Activated naive CD8-positive, alpha-beta T cell treated with anti-CD3 and anti-CD28 coated beads, Interleukin-2, amount 50 U/mL, for 24 hours (primary cell): ENCODE results near the gene PRDM5.

Experiments used
- ATAC-seq: fragments of 150-1000 bp; cut with Tn5 transposase; one replicate; pipeline ENCODE4 v1.10.0; 2021
- DNase-seq: peaks from one replicate; pipeline ENCODE4 v3.0.0; 2021
- H3K27ac Mint-ChIP-seq: one replicate; pipeline ENCODE4 v1.8.0; 2021; ENCODE audit warnings: mild to moderate bottlenecking, mixed read lengths
- H3K27me3 Mint-ChIP-seq: one replicate; pipeline ENCODE4 v1.8.0; 2021; ENCODE audit warnings: mixed read lengths
- H3K36me3 Mint-ChIP-seq: one replicate; pipeline ENCODE4 v1.8.0; 2021; ENCODE audit warnings: low read depth, mixed read lengths
- H3K4me1 Mint-ChIP-seq: one replicate; pipeline ENCODE4 v1.8.0; 2021; ENCODE audit warnings: mixed read lengths
- H3K4me3 Mint-ChIP-seq: one replicate; pipeline ENCODE4 v1.8.0; 2021; ENCODE audit warnings: mild to moderate bottlenecking, moderate library complexity, mixed read lengths
- H3K9me3 Mint-ChIP-seq: one replicate; pipeline ENCODE4 v1.8.0; 2021; ENCODE audit warnings: mixed read lengths

PRDM5 gene

GRCh38 chr4:120722655-120723054, 199.9 kb downstream of the PRDM5 start:
- Mint-ChIP-seq H3K27ac (no peak overlapping the region), H3K4me3 (no peak overlapping the region), H3K9me3 (no peaks in the 10 kb centered on the region), H3K27me3 (no peaks in the 10 kb centered on the region), H3K4me1 (no peaks in the 10 kb centered on the region), H3K36me3 (no peaks in the 10 kb centered on the region)
- DNase-seq: no peak
- ATAC-seq: no peak

DNA sequence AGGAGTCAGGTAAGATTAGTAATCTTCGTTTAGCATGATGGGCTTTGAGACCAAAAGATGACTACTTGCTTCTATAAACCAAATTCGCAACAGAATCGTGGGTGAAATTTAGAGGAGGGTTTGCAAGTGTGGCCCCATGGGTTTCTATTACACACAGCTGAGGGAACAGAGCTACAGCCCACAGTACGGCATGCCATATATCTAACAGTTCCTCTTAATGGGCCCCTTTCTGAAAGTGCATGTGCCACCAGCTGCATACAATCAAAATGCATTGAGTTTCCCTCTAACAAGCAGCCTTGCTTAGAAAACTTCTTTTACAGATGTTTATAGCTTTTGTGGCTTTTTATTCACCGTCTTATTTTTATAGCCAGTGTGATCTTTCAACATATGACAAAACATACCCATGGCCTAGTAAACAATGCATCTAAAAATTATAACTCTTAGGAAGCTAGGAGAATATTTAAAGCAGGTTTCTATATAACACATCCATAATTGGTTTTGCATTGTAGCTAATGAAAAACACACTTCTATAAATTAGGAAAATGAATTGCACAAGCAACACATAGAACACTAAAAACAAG, 202.1 kb downstream of the PRDM5 start:
- no peak for DNase-seq
- ATAC-seq: no peak
- Mint-ChIP-seq H3K9me3 (no peaks in the 10 kb centered on the region), H3K27me3 (no peaks in the 10 kb centered on the region), H3K4me3 (no peak overlapping the region), H3K27ac (no peak overlapping the region), H3K36me3 (no peaks in the 10 kb centered on the region), H3K4me1 (no peaks in the 10 kb centered on the region)

DNA sequence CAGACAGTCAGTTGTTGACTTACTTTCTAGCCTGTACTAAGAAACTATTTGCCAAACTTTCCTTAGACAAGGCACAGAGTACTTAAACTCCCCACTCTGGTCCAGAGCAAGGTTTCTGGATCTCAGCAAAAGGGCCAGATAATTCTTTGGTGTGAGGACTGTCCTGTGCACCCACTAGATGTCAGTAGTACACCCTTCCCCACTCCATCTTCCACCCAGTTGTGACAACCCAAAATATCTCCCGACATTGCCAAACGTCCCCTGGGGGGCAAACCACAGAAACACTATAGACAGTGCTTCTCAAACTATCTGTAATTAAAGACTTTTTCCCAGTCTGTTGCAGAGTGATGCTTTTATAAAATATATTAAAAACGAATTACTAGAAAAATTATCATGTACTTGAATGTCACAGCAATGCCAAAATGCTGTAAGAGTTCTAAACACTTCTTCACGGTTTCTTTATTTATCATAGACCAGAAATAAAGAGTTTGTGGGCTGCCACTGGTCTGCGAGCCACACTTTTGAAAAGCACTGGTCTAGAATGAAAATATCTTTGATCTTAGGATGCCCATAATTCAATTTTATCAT, 203.5 kb downstream of the PRDM5 start:
- Mint-ChIP-seq H3K9me3 (no peaks in the 10 kb centered on the region), H3K36me3 (no peaks in the 10 kb centered on the region), H3K4me3 (no peak overlapping the region), H3K27me3 (no peaks in the 10 kb centered on the region), H3K4me1 (no peaks in the 10 kb centered on the region), H3K27ac (no peak overlapping the region)
- ATAC-seq (peak; percentile 61), DNase-seq (peak; percentile 11)

DNA sequence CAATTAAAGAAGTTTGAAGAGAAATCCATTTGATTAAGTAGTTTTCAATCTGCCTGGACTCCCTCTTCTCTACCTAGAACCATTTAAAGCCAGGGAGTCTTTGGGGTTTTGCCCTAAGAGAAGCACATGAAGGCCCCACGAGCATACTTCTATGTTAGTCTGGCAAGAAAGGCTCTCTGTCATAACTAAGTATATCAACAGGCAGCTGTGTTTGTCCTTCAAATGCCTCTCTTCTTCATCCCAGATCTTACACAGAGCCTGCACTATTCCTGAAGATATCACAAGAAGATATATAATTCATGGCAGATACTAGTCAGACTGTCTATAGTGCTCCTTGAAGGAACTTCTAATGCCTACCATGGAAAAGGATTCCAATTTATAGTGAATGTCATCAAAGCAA, 206.2 kb downstream of the PRDM5 start:
- Mint-ChIP-seq H3K36me3 (no peaks in the 10 kb centered on the region), H3K9me3 (no peaks in the 10 kb centered on the region), H3K4me1 (no peaks in the 10 kb centered on the region), H3K27me3 (no peaks in the 10 kb centered on the region), H3K27ac (no peak overlapping the region), H3K4me3 (no peak overlapping the region)
- DNase-seq: no peak
- ATAC-seq: no peak

DNA sequence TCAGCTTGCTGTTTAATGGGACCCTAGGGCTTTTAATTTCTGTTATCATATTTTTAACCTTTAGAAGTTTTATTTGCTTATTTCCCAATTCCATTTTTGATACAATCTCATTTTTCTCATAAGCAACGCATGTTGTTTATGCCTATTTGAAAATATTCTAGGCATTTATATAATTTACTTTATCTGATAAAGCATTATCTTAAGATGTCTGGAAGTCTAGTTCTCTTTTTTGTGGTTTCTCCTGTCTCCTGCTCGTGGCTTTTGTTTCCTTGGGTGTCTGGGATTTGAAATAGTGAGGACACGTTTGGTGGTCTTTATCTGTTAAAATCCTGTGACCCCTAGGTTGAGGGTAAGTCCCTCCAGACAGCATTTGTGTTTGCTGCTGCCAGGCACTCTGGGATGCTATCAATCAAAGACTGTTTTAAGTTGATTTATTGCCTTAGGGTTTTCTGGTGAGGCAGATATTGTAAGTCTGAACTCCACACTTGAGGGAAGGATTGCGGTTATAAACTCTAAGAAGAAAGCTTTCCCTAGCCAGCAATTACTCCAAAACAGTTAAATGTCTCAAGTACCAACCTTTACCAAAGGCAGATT, 208.0 kb downstream of the PRDM5 start:
- DNase-seq (no peak), ATAC-seq (no peak)
- H3K4me3 Mint-ChIP-seq: no peak overlapping the region
- no peaks in the 10 kb centered on the region for H3K4me1 Mint-ChIP-seq
- H3K36me3 Mint-ChIP-seq: no peaks in the 10 kb centered on the region
- H3K27ac Mint-ChIP-seq: no peak overlapping the region
- H3K9me3 Mint-ChIP-seq: no peaks in the 10 kb centered on the region
- no peaks in the 10 kb centered on the region for H3K27me3 Mint-ChIP-seq

GRCh38 chr4:120709991-120710390, 212.5 kb downstream of the PRDM5 start:
- Mint-ChIP-seq H3K27ac (no peak overlapping the region), H3K36me3 (no peaks in the 10 kb centered on the region), H3K27me3 (peaks cover 2% of the 10 kb centered on the region), H3K9me3 (peaks cover 8% of the 10 kb centered on the region), H3K4me1 (no peaks in the 10 kb centered on the region), H3K4me3 (no peak overlapping the region)
- no peak for ATAC-seq
- DNase-seq: no peak

DNA sequence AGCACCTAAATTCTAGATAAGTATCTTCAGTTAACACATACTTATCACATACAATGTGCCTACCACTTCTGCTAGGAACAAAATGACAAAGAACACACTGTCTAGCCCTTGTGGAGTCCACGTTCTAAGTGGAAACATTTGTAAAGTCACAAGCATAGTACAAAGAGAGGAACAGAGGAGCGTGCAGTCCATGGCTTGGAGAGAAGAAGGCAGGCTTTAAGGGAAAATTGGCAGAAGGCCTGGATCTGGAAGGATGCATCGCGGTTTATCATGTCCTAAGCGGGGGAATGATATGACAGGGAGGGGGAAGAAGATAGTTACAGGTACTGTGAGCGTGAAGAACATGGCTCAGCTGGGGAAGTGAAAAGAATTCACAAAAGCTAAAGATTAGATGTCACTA, 218.0 kb downstream of the PRDM5 start:
- DNase-seq (no peak), ATAC-seq (no peak)
- peaks cover 2% of the 10 kb centered on the region for H3K27me3 Mint-ChIP-seq
- no peaks in the 10 kb centered on the region for H3K36me3 Mint-ChIP-seq
- H3K9me3 Mint-ChIP-seq: peaks cover 8% of the 10 kb centered on the region
- no peak overlapping the region for H3K4me3 Mint-ChIP-seq
- no peak overlapping the region for H3K27ac Mint-ChIP-seq
- H3K4me1 Mint-ChIP-seq: no peaks in the 10 kb centered on the region

GRCh38 chr4:120703908-120704307, 218.6 kb downstream of the PRDM5 start:
- H3K36me3 Mint-ChIP-seq: no peaks in the 10 kb centered on the region
- H3K27ac Mint-ChIP-seq: no peak overlapping the region
- ATAC-seq: no peak
- no peak for DNase-seq
- H3K4me1 Mint-ChIP-seq: no peaks in the 10 kb centered on the region
- H3K9me3 Mint-ChIP-seq: peaks cover 8% of the 10 kb centered on the region
- H3K4me3 Mint-ChIP-seq: no peak overlapping the region
- H3K27me3 Mint-ChIP-seq: peaks cover 2% of the 10 kb centered on the region

GRCh38 chr4:120699354-120699753, 223.2 kb downstream of the PRDM5 start:
- Mint-ChIP-seq H3K27ac (no peak overlapping the region), H3K9me3 (no peaks in the 10 kb centered on the region), H3K4me1 (no peaks in the 10 kb centered on the region), H3K27me3 (no peaks in the 10 kb centered on the region), H3K4me3 (no peak overlapping the region), H3K36me3 (no peaks in the 10 kb centered on the region)
- ATAC-seq (no peak), DNase-seq (no peak)

- peaks cover 4% of the 10 kb centered on the region for H3K27me3 Mint-ChIP-seq
- no peak overlapping the region for H3K27ac Mint-ChIP-seq
- ATAC-seq (no peak), DNase-seq (no peak)
- no peaks in the 10 kb centered on the region for H3K4me1 Mint-ChIP-seq
- H3K9me3 Mint-ChIP-seq: no peaks in the 10 kb centered on the region
- no peaks in the 10 kb centered on the region for H3K36me3 Mint-ChIP-seq
- no peak overlapping the region for H3K4me3 Mint-ChIP-seq
Observed at GRCh38 chr4:120694973-120695372, 227.6 kb downstream of the PRDM5 start.

GRCh38 chr4:120693816-120694215, 228.7 kb downstream of the PRDM5 start:
- ATAC-seq: no peak
- Mint-ChIP-seq H3K36me3 (no peaks in the 10 kb centered on the region), H3K4me1 (no peaks in the 10 kb centered on the region), H3K27me3 (peaks cover 4% of the 10 kb centered on the region), H3K4me3 (no peak overlapping the region), H3K27ac (no peak overlapping the region), H3K9me3 (no peaks in the 10 kb centered on the region)
- DNase-seq: no peak

GRCh38 chr4:120692964-120693363, 229.6 kb downstream of the PRDM5 start:
- peaks cover 4% of the 10 kb centered on the region for H3K27me3 Mint-ChIP-seq
- no peaks in the 10 kb centered on the region for H3K9me3 Mint-ChIP-seq
- DNase-seq (no peak), ATAC-seq (no peak)
- H3K27ac Mint-ChIP-seq: no peak overlapping the region
- H3K36me3 Mint-ChIP-seq: no peaks in the 10 kb centered on the region
- H3K4me3 Mint-ChIP-seq: no peak overlapping the region
- H3K4me1 Mint-ChIP-seq: no peaks in the 10 kb centered on the region

DNA sequence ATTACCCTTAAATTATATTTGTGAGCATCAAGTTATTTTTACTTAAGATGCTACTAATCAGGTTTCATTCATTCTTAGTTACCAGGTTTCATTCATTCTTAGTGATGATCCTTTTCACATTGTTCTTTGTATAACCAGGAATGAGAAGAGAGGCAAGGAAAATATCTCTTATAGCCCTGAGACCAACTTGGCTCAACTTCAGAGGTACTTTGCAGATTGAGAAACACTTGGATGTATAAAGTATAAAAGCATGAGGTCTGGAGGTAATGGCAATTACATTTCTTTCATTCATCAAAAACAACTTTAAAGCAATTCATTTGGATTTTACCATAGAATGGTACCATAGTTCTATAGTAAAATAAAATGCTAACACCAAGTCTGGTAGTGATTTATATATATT, 231.0 kb downstream of the PRDM5 start:
- no peak overlapping the region for H3K4me3 Mint-ChIP-seq
- H3K36me3 Mint-ChIP-seq: no peaks in the 10 kb centered on the region
- no peaks in the 10 kb centered on the region for H3K4me1 Mint-ChIP-seq
- H3K27ac Mint-ChIP-seq: no peak overlapping the region
- ATAC-seq (no peak), DNase-seq (no peak)
- H3K27me3 Mint-ChIP-seq: peaks cover 4% of the 10 kb centered on the region
- no peaks in the 10 kb centered on the region for H3K9me3 Mint-ChIP-seq

- Mint-ChIP-seq H3K27me3 (peaks cover 4% of the 10 kb centered on the region), H3K9me3 (no peaks in the 10 kb centered on the region), H3K36me3 (no peaks in the 10 kb centered on the region), H3K27ac (no peak overlapping the region), H3K4me1 (no peaks in the 10 kb centered on the region), H3K4me3 (no peak overlapping the region)
- no peak for ATAC-seq
- DNase-seq: no peak
Observed at GRCh38 chr4:120691106-120691505, 231.4 kb downstream of the PRDM5 start.

GRCh38 chr4:120688791-120689190, 233.7 kb downstream of the PRDM5 start:
- H3K4me1 Mint-ChIP-seq: no peaks in the 10 kb centered on the region
- H3K4me3 Mint-ChIP-seq: no peak overlapping the region
- no peak for DNase-seq
- H3K27me3 Mint-ChIP-seq: peaks cover 4% of the 10 kb centered on the region
- no peaks in the 10 kb centered on the region for H3K9me3 Mint-ChIP-seq
- no peak overlapping the region for H3K27ac Mint-ChIP-seq
- ATAC-seq: no peak
- H3K36me3 Mint-ChIP-seq: no peaks in the 10 kb centered on the region
